Brain microvascular endothelial cell (primary cell): Measurements from ENCODE around the gene FAM222A.

Source experiments
- DNase-seq: peaks from one replicate; pipeline ENCODE4 v3.0.0-alpha.2; 2020
- H3K27ac ChIP-seq: fragments of 250-450 bp; sonication (Bioruptor Pico); 2 replicates; pipeline ENCODE4 v1.5.1; 2020; ENCODE audit warnings: mild to moderate bottlenecking, moderate library complexity
- H3K27me3 ChIP-seq: fragments of 250-450 bp; sonication (Bioruptor Pico); replicated peaks from 2 replicates; pipeline ENCODE4 v1.5.1; 2020; ENCODE audit warnings: mild to moderate bottlenecking
- H3K36me3 ChIP-seq: fragments of 250-450 bp; sonication (Bioruptor Pico); replicated peaks from 2 replicates; pipeline ENCODE4 v1.5.1; 2020; ENCODE audit warnings: mild to moderate bottlenecking
- H3K4me3 ChIP-seq: 2 replicates; pipeline ENCODE4 v1.5.1; 2011; ENCODE audit warnings: low read depth, mild to moderate bottlenecking, control low read depth, low read length, moderate library complexity
- in situ Hi-C: cut with HindIII; loops from 2 replicates; pipeline ENCODE4 v1.10.0; 2017; ENCODE audit warnings: low sequenced_read_pairs, low pct_ligation_motif_present
- TF ChIP-seq, protein P1 (sequence below): IDR thresholded peaks from 2 replicates; pipeline ENCODE4 v1.5.1; 2011; ENCODE audit warnings: low read depth, mild to moderate bottlenecking, moderate library complexity, low read length, control low read depth, inconsistent platforms; ENCODE audit errors: missing control alignments

Gene FAM222A

DNA sequence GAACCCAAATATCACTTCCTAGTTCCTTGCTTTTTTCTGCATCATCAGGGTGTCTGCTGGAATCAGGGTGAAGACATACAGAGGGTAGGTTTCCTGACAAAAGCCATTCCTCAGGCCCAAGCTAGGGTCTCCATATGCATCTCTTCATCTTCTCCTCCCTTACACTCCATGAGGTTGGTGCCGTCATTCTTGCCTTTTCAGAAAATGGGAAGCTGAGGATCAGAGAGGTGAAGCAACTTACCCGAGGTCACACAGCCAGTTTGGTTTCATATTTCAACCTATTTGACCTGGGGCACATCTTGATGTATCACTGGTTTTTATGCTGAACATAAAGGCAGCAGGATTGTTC, 7.3 kb upstream of the FAM222A start:
- Histone ChIP-seq H3K4me3 (no peak overlapping the region), H3K27me3 (no peaks in the 10 kb centered on the region), H3K36me3 (no peaks in the 10 kb centered on the region), H3K27ac (no peak overlapping the region)
- DNase-seq: no peak
- TF ChIP-seq, protein P1, sequence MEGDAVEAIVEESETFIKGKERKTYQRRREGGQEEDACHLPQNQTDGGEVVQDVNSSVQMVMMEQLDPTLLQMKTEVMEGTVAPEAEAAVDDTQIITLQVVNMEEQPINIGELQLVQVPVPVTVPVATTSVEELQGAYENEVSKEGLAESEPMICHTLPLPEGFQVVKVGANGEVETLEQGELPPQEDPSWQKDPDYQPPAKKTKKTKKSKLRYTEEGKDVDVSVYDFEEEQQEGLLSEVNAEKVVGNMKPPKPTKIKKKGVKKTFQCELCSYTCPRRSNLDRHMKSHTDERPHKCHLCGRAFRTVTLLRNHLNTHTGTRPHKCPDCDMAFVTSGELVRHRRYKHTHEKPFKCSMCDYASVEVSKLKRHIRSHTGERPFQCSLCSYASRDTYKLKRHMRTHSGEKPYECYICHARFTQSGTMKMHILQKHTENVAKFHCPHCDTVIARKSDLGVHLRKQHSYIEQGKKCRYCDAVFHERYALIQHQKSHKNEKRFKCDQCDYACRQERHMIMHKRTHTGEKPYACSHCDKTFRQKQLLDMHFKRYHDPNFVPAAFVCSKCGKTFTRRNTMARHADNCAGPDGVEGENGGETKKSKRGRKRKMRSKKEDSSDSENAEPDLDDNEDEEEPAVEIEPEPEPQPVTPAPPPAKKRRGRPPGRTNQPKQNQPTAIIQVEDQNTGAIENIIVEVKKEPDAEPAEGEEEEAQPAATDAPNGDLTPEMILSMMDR: no peak
- in situ Hi-C loops: no loop called here

DNA sequence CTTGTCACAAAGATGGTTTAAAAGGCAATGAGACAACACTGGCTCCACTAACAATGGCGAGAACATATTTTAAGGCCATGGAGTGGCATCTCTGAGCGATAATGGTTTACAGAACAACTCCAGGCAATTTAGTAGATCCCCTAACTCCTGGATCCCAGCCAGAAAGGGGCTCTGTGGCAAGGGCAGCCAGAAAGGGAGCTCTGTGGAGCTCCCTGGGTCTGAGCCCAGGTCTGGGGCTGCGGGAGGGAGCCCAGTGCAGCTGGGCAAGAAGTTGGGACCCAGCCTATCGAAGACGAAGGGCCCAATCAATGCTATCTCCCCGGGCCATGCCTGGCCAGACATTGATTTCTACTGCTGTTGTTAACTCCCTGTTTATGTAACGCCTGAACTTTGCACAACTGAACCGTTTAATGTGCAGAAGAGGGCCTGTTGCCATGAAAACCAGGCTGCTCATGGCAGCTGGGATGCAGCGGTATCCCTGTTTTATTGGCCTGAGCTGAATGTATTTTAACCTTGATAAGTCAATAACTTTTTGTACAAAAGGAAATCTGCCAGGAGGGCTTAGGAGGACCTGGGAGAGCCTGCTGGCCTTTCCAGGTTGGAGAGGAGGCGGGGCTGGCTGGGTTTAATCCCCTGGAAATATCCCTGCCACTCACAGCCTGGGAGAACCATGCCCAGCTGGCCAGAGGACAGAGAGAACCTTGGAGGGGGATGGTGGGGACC, 6.7 kb upstream of the FAM222A start:
- DNase-seq: no peak
- TF ChIP-seq, protein P1: no peak
- no peaks in the 10 kb centered on the region for H3K36me3 ChIP-seq
- H3K27me3 ChIP-seq: peaks cover 5% of the 10 kb centered on the region
- no peak overlapping the region for H3K27ac ChIP-seq
- in situ Hi-C loops: no loop called here
- H3K4me3 ChIP-seq: no peak overlapping the region

DNA sequence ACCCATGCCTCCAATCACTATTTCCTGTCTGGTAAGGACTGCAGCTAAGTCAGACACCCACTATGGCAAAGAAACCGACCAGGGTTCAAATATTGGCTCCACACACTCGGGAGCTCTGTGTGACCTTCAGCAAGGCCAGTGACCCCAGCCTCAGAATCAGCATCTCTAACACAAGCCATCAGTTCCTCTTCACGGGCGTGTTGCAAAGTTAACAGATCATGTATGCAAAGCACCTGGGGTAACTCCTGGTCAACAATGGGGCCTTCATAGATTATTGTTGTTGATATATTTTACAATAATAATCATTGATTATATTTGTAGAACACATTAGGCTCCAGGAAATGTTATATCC, 6.2 kb upstream of the FAM222A start:
- H3K36me3 ChIP-seq: no peaks in the 10 kb centered on the region
- TF ChIP-seq, protein P1: no peak
- DNase-seq: no peak
- H3K27me3 ChIP-seq: peaks cover 10% of the 10 kb centered on the region
- in situ Hi-C loops: no loop called here
- H3K4me3 ChIP-seq: no peak overlapping the region
- no peak overlapping the region for H3K27ac ChIP-seq

DNA sequence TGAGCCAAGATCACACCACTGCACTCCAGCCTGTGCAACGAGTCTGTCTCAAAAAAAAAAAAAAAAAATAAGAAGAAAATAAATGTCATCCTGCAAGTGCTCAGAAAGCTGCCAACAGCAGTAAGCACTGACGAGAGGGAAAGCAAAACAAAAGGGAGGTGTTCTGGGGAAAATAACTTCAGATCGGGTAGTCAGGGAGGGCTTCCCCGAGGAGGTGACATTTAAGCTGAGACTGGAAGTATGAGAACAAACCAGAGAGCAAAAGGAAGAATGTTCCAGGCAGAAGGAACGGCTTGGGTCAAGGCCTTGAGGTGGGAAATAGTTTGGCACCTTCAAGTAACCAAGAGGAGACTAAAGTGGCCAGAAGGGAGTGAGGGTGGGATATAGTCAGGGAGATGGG, 4.7 kb upstream of the FAM222A start:
- in situ Hi-C loops: no loop called here

DNA sequence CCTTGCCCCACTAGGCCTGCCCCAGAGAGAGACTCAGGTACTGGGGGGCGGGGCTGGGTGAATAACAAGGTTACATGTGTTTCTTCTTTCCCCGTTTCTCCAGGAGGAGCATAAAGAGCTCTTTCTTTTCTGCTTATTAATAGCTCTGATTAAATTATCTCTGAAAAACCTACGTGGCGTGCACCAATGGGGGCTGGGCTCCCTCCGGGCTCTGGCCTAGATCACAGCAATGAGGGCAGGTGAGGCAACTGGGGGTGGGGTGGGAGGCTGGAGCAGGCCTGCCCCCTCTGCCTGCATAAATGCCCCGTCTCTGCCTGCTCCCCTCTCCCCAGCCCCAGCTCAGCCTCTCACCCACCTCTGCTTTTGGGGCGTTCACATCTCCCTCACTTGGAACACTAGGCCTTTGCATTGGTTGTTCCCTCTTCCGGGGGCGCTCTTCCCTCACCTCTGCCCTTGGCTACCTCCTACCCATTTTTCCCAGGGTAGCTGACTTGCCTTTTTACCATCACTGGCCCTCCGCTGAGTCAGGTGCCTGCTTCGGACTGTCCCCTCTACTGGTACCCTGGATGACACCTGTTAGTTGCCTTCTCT, 4.1 kb upstream of the FAM222A start:
- Histone ChIP-seq H3K27me3 (peaks cover 13% of the 10 kb centered on the region), H3K36me3 (no peaks in the 10 kb centered on the region), H3K27ac (no peak overlapping the region), H3K4me3 (no peak overlapping the region)
- in situ Hi-C loops: no loop called here
- no peak for DNase-seq
- TF ChIP-seq, protein P1: no peak

More for the DNA sequence above, 4.7 kb upstream of the FAM222A start:
- no peaks in the 10 kb centered on the region for H3K36me3 ChIP-seq
- H3K4me3 ChIP-seq: no peak overlapping the region
- peaks cover 13% of the 10 kb centered on the region for H3K27me3 ChIP-seq
- no peak for DNase-seq
- no peak overlapping the region for H3K27ac ChIP-seq
- TF ChIP-seq, protein P1: no peak
